K562 (cell line): Measurements from ENCODE around the gene ADORA2A. TPM values are rescaled to one million over a fixed set of nuclear protein-coding genes. Genes with fewer than 3 reads are reported as not detected.

ENCODE experiments used
- EHMT2 ChIP-seq: fragments of 450-650 bp; IDR thresholded peaks from 2 replicates; pipeline ENCODE4 v1.6.1; 2018; ENCODE audit warnings: antibody characterized with exemption
- FOSL1 ChIP-seq: fragments of 200-800 bp; sonication (Bioruptor generic); conservative IDR thresholded peaks from 2 replicates; pipeline ENCODE4 v1.6.1; 2016; ENCODE audit warnings: missing genetic modification characterization, missing compliant biosample characterization
- KDM1A ChIP-seq, 2 experiments: fragments of 450-650 bp; IDR thresholded peaks; 2 replicates each; pipeline ENCODE4 v1.6.1; 2016; ENCODE audit warnings: mild to moderate bottlenecking in 2 of 2
- PRMT5 ChIP-seq: sonication (generic); formaldehyde crosslinking; IDR thresholded peaks from 2 replicates; pipeline ENCODE4 v1.5.0; 2020; ENCODE audit warnings: missing genetic modification reagents
- PTTG1 ChIP-seq: fragments of 450-650 bp; IDR thresholded peaks from 2 replicates; pipeline ENCODE4 v1.6.1; 2016; ENCODE audit warnings: low read depth, mild to moderate bottlenecking, missing genetic modification characterization, missing compliant biosample characterization
- RBFOX2 ChIP-seq: fragments of 200-400 bp; formaldehyde crosslinking; IDR thresholded peaks from 2 replicates; pipeline ENCODE4 v1.6.1; 2017; ENCODE audit warnings: low read depth, mild to moderate bottlenecking, low read length, moderate library complexity
- SOX6 ChIP-seq: fragments of 450-650 bp; IDR thresholded peaks from 2 replicates; pipeline ENCODE4 v1.6.1; 2014; ENCODE audit warnings: mild to moderate bottlenecking
- YY1 ChIP-seq, 3 experiments: IDR thresholded peaks; 2 replicates each; pipeline ENCODE4 v1.6.1; 2011; ENCODE audit warnings: low read length in 2 of 3, mild to moderate bottlenecking in 2 of 3, moderate library complexity in 2 of 3, borderline replicate concordance in 1 of 3, control low read depth in 1 of 3, low read depth in 1 of 3; ENCODE audit not compliant: insufficient read depth in 3 of 3, insufficient replicate concordance in 2 of 3, control insufficient read depth in 1 of 3, insufficient read length in 1 of 3; ENCODE audit errors: extremely low read depth in 1 of 3
- ZNF175 ChIP-seq: fragments of 200-800 bp; sonication (Bioruptor generic); IDR thresholded peaks from 2 replicates; pipeline ENCODE4 v1.6.1; 2016; ENCODE audit warnings: low read depth, mild to moderate bottlenecking, missing genetic modification characterization, missing compliant biosample characterization
- ZNF778 ChIP-seq: fragments of 450-650 bp; formaldehyde crosslinking; IDR thresholded peaks from 2 replicates; pipeline ENCODE4 v1.4.0; 2020; ENCODE audit warnings: mild to moderate bottlenecking, moderate library complexity
- polyA plus RNA-seq, 8 experiments: library from polyadenylated mRNA; depleted of rRNA in 4 of 8; stranded (reverse) in 5 of 8; unstranded in 3 of 8; fragments of >200 nt; fragmentation: Nextera tagmentation in 2 of 8; fragmentation: Illumina TruSeq in 1 of 8; extraction: Ambion mirVana in 2 of 8; extraction: Trizol in 1 of 8; gene quantifications; 2 replicates each; pipeline versions ENCODE4 v1.2.1 to v1.2.3, GENCODE V29; 2011 to 2014; ENCODE audit warnings: inconsistent platforms in 1 of 8, missing spikeins in 1 of 8
- total RNA-seq, 7 experiments: library from RNA; depleted of rRNA in 6 of 7; stranded (reverse); fragments of >200 nt in 6 of 7; fragmentation: Illumina TruSeq in 2 of 7; extraction: Trizol in 2 of 7; gene quantifications; 2 replicates each; pipeline versions ENCODE4 v1.2.1 to v1.2.3, GENCODE V29; 2011 to 2021; ENCODE audit warnings: low replicate concordance in 1 of 7
- TF ChIP-seq, protein P1 (sequence below): fragments of 450-650 bp; IDR thresholded peaks from 2 replicates; pipeline ENCODE4 v1.6.1; 2016; ENCODE audit warnings: mild to moderate bottlenecking, moderate library complexity
- TF ChIP-seq, protein P2 (sequence below): fragments of 200-800 bp; sonication (Bioruptor generic); IDR thresholded peaks from 2 replicates; pipeline ENCODE4 v1.6.1; 2017; ENCODE audit warnings: missing genetic modification characterization, missing compliant biosample characterization
- TF ChIP-seq, protein P3 (sequence below): sonication (generic); formaldehyde crosslinking; IDR thresholded peaks from 2 replicates; pipeline ENCODE4 v1.9.0; 2022; ENCODE audit warnings: mild to moderate bottlenecking, missing genetic modification reagents
- TF ChIP-seq, protein P4 (sequence below): fragments of 250-450 bp; sonication (Bioruptor Pico); IDR thresholded peaks from 2 replicates; pipeline ENCODE4 v1.9.0; 2021; ENCODE audit warnings: mild to moderate bottlenecking

ADORA2A gene
- total and polyA plus RNA-seq, 9 of the 15 experiments (the other 6 are each of a cell fraction or from before 2014, with no cell fraction given) = 0.15 to 2.1 (median 0.66) TPM; not detected in 2

DNA sequence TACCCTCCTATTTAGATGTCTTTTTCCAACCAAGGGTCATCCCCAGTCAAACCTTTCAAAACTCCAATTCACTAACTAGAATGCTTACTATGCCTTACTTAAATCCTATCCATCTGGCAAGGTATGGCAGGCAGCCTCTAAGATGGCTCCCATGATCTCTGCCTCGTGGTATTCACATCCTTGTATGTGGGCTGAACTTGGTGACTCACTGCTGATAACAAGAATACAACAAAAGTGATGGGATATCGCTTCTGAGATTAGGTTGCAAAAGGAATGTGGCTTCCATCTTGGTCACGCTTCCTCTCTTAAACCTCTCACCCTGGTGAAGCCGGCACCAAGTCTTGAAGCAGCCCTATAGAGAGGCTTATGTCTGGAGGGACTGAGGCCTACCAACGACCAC lies 38.2 kb downstream of the ADORA2A start (continued):
- TF ChIP-seq, protein P1, sequence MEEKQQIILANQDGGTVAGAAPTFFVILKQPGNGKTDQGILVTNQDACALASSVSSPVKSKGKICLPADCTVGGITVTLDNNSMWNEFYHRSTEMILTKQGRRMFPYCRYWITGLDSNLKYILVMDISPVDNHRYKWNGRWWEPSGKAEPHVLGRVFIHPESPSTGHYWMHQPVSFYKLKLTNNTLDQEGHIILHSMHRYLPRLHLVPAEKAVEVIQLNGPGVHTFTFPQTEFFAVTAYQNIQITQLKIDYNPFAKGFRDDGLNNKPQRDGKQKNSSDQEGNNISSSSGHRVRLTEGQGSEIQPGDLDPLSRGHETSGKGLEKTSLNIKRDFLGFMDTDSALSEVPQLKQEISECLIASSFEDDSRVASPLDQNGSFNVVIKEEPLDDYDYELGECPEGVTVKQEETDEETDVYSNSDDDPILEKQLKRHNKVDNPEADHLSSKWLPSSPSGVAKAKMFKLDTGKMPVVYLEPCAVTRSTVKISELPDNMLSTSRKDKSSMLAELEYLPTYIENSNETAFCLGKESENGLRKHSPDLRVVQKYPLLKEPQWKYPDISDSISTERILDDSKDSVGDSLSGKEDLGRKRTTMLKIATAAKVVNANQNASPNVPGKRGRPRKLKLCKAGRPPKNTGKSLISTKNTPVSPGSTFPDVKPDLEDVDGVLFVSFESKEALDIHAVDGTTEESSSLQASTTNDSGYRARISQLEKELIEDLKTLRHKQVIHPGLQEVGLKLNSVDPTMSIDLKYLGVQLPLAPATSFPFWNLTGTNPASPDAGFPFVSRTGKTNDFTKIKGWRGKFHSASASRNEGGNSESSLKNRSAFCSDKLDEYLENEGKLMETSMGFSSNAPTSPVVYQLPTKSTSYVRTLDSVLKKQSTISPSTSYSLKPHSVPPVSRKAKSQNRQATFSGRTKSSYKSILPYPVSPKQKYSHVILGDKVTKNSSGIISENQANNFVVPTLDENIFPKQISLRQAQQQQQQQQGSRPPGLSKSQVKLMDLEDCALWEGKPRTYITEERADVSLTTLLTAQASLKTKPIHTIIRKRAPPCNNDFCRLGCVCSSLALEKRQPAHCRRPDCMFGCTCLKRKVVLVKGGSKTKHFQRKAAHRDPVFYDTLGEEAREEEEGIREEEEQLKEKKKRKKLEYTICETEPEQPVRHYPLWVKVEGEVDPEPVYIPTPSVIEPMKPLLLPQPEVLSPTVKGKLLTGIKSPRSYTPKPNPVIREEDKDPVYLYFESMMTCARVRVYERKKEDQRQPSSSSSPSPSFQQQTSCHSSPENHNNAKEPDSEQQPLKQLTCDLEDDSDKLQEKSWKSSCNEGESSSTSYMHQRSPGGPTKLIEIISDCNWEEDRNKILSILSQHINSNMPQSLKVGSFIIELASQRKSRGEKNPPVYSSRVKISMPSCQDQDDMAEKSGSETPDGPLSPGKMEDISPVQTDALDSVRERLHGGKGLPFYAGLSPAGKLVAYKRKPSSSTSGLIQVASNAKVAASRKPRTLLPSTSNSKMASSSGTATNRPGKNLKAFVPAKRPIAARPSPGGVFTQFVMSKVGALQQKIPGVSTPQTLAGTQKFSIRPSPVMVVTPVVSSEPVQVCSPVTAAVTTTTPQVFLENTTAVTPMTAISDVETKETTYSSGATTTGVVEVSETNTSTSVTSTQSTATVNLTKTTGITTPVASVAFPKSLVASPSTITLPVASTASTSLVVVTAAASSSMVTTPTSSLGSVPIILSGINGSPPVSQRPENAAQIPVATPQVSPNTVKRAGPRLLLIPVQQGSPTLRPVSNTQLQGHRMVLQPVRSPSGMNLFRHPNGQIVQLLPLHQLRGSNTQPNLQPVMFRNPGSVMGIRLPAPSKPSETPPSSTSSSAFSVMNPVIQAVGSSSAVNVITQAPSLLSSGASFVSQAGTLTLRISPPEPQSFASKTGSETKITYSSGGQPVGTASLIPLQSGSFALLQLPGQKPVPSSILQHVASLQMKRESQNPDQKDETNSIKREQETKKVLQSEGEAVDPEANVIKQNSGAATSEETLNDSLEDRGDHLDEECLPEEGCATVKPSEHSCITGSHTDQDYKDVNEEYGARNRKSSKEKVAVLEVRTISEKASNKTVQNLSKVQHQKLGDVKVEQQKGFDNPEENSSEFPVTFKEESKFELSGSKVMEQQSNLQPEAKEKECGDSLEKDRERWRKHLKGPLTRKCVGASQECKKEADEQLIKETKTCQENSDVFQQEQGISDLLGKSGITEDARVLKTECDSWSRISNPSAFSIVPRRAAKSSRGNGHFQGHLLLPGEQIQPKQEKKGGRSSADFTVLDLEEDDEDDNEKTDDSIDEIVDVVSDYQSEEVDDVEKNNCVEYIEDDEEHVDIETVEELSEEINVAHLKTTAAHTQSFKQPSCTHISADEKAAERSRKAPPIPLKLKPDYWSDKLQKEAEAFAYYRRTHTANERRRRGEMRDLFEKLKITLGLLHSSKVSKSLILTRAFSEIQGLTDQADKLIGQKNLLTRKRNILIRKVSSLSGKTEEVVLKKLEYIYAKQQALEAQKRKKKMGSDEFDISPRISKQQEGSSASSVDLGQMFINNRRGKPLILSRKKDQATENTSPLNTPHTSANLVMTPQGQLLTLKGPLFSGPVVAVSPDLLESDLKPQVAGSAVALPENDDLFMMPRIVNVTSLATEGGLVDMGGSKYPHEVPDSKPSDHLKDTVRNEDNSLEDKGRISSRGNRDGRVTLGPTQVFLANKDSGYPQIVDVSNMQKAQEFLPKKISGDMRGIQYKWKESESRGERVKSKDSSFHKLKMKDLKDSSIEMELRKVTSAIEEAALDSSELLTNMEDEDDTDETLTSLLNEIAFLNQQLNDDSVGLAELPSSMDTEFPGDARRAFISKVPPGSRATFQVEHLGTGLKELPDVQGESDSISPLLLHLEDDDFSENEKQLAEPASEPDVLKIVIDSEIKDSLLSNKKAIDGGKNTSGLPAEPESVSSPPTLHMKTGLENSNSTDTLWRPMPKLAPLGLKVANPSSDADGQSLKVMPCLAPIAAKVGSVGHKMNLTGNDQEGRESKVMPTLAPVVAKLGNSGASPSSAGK = peak; percentile 63
- peak; percentile 85 for TF ChIP-seq SOX6
- TF ChIP-seq, protein P2, sequence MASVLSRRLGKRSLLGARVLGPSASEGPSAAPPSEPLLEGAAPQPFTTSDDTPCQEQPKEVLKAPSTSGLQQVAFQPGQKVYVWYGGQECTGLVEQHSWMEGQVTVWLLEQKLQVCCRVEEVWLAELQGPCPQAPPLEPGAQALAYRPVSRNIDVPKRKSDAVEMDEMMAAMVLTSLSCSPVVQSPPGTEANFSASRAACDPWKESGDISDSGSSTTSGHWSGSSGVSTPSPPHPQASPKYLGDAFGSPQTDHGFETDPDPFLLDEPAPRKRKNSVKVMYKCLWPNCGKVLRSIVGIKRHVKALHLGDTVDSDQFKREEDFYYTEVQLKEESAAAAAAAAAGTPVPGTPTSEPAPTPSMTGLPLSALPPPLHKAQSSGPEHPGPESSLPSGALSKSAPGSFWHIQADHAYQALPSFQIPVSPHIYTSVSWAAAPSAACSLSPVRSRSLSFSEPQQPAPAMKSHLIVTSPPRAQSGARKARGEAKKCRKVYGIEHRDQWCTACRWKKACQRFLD (CRISPR knock-in tag) = peak; percentile 59
- TF ChIP-seq ZNF175 (CRISPR knock-in tag) = peak; percentile 64; the same call in 1 of the 2 replicates
- TF ChIP-seq, protein P3, sequence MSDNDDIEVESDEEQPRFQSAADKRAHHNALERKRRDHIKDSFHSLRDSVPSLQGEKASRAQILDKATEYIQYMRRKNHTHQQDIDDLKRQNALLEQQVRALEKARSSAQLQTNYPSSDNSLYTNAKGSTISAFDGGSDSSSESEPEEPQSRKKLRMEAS = peak; percentile 51
- no peak for TF ChIP-seq PRMT5 (CRISPR knock-in tag)
- TF ChIP-seq KDM1A (IDR thresholded peaks at IDR 0.05) = peak in 1 of 2 experiments; percentile 30; a peak in 1 of 4 replicates
- TF ChIP-seq RBFOX2 = no peak
- peak; percentile 59 for TF ChIP-seq EHMT2
- no peak for TF ChIP-seq ZNF778 (CRISPR knock-in tag)
- TF ChIP-seq, protein P4, sequence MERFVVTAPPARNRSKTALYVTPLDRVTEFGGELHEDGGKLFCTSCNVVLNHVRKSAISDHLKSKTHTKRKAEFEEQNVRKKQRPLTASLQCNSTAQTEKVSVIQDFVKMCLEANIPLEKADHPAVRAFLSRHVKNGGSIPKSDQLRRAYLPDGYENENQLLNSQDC (CRISPR knock-in tag) = no peak
- peak in 1 of 3 experiments; percentile 52 for TF ChIP-seq YY1 (IDR thresholded peaks at IDR 0.05; ENCODE audit: borderline replicate concordance in 1 of 3, control insufficient read depth in 1 of 3, extremely low read depth in 1 of 3, insufficient read depth in 3 of 3, insufficient read length in 1 of 3, insufficient replicate concordance in 2 of 3, low read depth in 1 of 3, low read length in 2 of 3)
- no peak for TF ChIP-seq PTTG1 (tag)
- peak; percentile 92 for TF ChIP-seq FOSL1 (tag)
